ENCODE measurements around the gene LYAR. TPM values are rescaled to one million over a fixed set of nuclear protein-coding genes. Genes with fewer than 3 reads are reported as not detected.

The LYAR gene
- total and polyA plus RNA-seq, 2 of the 13 experiments (the other 11 are each of a cell fraction or from before 2014, with no cell fraction given): 7.8 to 94.2 TPM

DNA sequence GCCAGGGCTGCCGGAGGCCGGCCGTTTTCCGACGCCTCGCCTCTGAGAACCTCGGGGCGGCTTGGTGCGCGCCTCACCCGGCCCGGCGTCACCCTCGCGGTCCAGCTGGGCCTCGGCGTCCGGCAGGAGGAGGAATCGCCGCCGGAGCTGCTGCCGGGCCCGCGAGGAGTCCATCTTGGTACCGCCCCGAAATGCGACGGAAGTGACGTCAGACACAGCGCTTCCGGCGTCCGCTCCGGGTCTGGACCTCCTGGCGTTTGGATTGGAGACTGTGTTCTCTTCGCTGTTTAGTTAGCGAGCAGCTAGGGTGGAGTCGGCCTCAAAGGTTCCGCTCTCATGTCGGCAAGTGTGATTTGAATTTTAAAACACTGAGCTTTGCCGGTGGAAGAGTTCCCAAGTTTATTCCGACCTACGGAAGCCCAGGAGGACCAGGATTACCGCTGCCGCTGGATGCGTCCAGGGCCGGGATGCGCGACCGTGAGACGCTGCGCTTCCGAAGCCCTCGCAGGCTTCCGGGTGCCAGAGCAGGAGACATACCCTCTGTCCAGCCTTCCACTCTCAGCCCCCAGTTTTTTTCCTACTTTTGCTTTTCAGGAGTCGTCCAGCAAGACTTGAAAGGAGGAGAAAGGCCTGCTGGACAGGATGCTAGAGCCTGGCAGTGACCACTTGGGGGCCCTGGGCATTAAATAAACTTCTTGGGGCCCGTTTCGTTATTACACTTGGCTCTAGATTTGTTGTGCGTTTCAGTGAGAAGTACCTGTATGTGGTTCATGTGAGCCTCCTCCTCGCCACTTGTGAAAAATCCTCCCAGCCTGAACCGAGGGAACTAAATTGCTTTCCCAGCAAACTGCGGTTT, 41.7 kb downstream of the LYAR start, which contains the start of gene TMEM128 (continued):
- no peak for TF ChIP-seq ZNF562 (CRISPR knock-in tag; IDR thresholded peaks at IDR 0.05; ENCODE audit: borderline replicate concordance)
- no peak for TF ChIP-seq ZNF260 (CRISPR knock-in tag; IDR thresholded peaks at IDR 0.05; ENCODE audit: borderline replicate concordance, low read depth)
- 0 out of 2 replicates have a peak, but pooled peaks have one; percentile 4 for TF ChIP-seq HMG20B (CRISPR knock-in tag; conservative IDR thresholded peaks at IDR 0.05)
- peak; percentile 61; the same call in 1 of the 2 replicates for TF ChIP-seq SAFB2 (CRISPR knock-in tag; IDR thresholded peaks at IDR 0.05; ENCODE audit: borderline replicate concordance, low read depth)
- TF ChIP-seq ZFP82 (CRISPR knock-in tag; IDR thresholded peaks at IDR 0.05; ENCODE audit: borderline replicate concordance): no peak
- TF ChIP-seq SRSF9 (IDR thresholded peaks at IDR 0.05; ENCODE audit: borderline replicate concordance, insufficient read depth, low read depth, low read length, poor library complexity, severe bottlenecking): no peak
- TF ChIP-seq, protein P1, sequence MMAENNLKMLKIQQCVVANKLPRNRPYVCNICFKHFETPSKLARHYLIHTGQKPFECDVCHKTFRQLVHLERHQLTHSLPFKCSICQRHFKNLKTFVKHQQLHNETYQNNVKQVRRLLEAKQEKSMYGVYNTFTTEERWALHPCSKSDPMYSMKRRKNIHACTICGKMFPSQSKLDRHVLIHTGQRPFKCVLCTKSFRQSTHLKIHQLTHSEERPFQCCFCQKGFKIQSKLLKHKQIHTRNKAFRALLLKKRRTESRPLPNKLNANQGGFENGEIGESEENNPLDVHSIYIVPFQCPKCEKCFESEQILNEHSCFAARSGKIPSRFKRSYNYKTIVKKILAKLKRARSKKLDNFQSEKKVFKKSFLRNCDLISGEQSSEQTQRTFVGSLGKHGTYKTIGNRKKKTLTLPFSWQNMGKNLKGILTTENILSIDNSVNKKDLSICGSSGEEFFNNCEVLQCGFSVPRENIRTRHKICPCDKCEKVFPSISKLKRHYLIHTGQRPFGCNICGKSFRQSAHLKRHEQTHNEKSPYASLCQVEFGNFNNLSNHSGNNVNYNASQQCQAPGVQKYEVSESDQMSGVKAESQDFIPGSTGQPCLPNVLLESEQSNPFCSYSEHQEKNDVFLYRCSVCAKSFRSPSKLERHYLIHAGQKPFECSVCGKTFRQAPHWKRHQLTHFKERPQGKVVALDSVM (CRISPR knock-in tag; IDR thresholded peaks at IDR 0.05): 0 out of 2 replicates have a peak, but pooled peaks have one; percentile 13
- no peak for TF ChIP-seq FOXJ3 (CRISPR knock-in tag; IDR thresholded peaks at IDR 0.05; ENCODE audit: borderline replicate concordance)
- TF ChIP-seq, protein P2, sequence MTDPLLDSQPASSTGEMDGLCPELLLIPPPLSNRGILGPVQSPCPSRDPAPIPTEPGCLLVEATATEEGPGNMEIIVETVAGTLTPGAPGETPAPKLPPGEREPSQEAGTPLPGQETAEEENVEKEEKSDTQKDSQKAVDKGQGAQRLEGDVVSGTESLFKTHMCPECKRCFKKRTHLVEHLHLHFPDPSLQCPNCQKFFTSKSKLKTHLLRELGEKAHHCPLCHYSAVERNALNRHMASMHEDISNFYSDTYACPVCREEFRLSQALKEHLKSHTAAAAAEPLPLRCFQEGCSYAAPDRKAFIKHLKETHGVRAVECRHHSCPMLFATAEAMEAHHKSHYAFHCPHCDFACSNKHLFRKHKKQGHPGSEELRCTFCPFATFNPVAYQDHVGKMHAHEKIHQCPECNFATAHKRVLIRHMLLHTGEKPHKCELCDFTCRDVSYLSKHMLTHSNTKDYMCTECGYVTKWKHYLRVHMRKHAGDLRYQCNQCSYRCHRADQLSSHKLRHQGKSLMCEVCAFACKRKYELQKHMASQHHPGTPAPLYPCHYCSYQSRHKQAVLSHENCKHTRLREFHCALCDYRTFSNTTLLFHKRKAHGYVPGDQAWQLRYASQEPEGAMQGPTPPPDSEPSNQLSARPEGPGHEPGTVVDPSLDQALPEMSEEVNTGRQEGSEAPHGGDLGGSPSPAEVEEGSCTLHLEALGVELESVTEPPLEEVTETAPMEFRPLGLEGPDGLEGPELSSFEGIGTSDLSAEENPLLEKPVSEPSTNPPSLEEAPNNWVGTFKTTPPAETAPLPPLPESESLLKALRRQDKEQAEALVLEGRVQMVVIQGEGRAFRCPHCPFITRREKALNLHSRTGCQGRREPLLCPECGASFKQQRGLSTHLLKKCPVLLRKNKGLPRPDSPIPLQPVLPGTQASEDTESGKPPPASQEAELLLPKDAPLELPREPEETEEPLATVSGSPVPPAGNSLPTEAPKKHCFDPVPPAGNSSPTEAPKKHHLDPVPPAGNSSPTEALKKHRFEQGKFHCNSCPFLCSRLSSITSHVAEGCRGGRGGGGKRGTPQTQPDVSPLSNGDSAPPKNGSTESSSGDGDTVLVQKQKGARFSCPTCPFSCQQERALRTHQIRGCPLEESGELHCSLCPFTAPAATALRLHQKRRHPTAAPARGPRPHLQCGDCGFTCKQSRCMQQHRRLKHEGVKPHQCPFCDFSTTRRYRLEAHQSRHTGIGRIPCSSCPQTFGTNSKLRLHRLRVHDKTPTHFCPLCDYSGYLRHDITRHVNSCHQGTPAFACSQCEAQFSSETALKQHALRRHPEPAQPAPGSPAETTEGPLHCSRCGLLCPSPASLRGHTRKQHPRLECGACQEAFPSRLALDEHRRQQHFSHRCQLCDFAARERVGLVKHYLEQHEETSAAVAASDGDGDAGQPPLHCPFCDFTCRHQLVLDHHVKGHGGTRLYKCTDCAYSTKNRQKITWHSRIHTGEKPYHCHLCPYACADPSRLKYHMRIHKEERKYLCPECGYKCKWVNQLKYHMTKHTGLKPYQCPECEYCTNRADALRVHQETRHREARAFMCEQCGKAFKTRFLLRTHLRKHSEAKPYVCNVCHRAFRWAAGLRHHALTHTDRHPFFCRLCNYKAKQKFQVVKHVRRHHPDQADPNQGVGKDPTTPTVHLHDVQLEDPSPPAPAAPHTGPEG (CRISPR knock-in tag; IDR thresholded peaks at IDR 0.05): no peak
- TF ChIP-seq, protein P3, sequence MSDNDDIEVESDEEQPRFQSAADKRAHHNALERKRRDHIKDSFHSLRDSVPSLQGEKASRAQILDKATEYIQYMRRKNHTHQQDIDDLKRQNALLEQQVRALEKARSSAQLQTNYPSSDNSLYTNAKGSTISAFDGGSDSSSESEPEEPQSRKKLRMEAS (IDR thresholded peaks at IDR 0.05): peak; percentile 43; the same call in 1 of the 2 replicates
- TF ChIP-seq ADNP (CRISPR knock-in tag; IDR thresholded peaks at IDR 0.05): no peak
- no peak; the same call in 1 of the 2 replicates for TF ChIP-seq ZSCAN21 (CRISPR knock-in tag; IDR thresholded peaks at IDR 0.05; ENCODE audit: borderline replicate concordance)
- peak; percentile 93 for TF ChIP-seq JUND (CRISPR knock-in tag; IDR thresholded peaks at IDR 0.05)
- TF ChIP-seq ZNF670 (CRISPR knock-in tag; IDR thresholded peaks at IDR 0.05; ENCODE audit: borderline replicate concordance): peak; percentile 56; the same call in 1 of the 2 replicates
- peak; percentile 69; the same call in 1 of the 2 replicates for TF ChIP-seq KLF12 (CRISPR knock-in tag; IDR thresholded peaks at IDR 0.05; ENCODE audit: borderline replicate concordance)
- TF ChIP-seq, protein P4, sequence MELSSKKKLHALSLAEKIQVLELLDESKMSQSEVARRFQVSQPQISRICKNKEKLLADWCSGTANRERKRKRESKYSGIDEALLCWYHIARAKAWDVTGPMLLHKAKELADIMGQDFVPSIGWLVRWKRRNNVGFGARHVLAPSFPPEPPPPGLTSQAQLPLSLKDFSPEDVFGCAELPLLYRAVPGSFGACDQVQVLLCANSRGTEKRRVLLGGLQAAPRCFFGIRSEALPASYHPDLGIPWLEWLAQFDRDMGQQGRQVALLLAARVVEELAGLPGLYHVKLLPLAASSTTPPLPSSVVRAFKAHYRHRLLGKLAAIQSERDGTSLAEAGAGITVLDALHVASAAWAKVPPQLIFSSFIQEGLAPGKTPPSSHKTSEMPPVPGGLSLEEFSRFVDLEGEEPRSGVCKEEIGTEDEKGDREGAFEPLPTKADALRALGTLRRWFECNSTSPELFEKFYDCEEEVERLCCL (CRISPR knock-in tag; IDR thresholded peaks at IDR 0.05; ENCODE audit: borderline replicate concordance): no peak
- no peak for TF ChIP-seq PHF5A (CRISPR knock-in tag; IDR thresholded peaks at IDR 0.05; ENCODE audit: low read depth, unreplicated experiment)
- peak; percentile 77; the same call in 1 of the 2 replicates for TF ChIP-seq ZNF232 (CRISPR knock-in tag; IDR thresholded peaks at IDR 0.05; ENCODE audit: borderline replicate concordance)

Data from HepG2 (cell line).